OCI-M2 (cell line): ENCODE data around the gene CDH11.

ENCODE experiments used
- DNase-seq: peaks from one replicate; lab custom pipeline; 2025; ENCODE audit not compliant: unreplicated experiment; lab: John Stamatoyannopoulos, UW

Gene CDH11

GRCh38 chr16:64981568-64982281, 140.1 kb downstream of the CDH11 start:
- no peak for DNase-seq

DNA sequence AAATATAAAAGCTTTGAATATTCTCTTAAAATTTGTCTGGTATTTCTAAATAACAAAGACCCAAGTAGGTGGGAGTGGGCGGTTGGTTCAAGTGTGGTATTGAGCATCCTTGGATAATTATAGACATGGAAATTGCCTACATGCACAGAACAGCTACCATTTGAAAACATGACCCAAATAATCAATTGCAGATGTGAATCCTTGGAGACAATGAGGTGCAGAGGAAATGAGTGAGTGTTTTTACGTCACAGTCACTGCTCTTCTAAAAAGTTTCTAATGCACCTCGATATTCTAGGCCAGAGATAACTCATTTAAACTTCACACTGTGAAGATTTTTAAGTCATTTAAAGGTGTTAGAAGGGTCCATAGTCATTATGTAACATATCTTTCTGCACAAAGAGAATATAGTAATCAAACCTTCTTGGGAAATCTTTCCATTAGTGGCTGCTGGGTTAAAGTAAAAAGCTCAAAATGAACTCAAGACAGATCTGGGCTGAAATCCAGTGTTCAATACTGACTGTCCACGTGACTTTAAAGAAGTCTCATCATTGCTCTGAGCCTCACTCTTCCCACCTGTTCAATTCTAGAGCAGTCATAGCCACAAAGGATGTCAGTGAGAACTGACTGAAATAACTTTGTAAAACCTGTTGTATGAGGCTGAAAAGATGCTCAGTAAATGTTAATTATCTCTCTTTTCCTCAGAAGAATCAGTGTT, 144.5 kb downstream of the CDH11 start:
- DNase-seq, result no peak

DNA sequence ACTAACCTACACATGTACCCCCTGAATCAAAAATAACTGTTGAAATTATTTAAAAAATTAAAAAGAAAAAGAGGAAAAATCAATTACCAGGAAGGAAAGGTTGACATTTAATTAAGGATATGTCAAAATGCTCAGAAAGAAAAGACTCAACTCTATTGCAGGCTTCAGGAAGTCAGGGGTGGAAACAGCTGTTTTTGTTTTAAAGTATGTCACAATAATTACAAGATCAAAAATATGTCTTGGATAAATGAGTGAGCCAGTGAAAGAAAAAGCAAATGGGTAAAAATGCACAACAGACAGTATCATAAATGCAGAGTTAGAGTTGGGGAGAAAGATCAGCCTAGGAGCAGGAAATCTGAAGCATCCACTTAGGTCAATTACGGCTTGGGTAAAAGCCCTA, 146.0 kb downstream of the CDH11 start:
- DNase-seq, result no peak

DNA sequence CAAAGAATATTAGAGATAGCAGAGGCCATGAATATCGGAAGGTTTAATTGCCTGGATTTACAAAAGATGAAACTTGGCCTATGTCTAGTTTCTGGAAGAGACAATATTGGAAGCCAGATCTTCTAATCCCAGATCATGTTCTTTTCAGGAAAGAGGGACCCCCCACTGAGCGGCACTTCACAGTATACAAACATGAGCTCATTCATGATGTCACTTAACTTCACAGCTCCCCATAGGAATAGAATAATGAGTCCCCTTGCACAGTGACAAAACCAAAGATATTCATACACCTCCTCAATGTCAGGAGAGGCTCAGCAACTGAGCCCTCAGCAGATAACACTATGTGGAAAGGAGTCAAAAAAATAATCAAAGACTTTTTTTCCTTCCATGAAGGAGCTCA, 147.5 kb downstream of the CDH11 start:
- no peak for DNase-seq

DNA sequence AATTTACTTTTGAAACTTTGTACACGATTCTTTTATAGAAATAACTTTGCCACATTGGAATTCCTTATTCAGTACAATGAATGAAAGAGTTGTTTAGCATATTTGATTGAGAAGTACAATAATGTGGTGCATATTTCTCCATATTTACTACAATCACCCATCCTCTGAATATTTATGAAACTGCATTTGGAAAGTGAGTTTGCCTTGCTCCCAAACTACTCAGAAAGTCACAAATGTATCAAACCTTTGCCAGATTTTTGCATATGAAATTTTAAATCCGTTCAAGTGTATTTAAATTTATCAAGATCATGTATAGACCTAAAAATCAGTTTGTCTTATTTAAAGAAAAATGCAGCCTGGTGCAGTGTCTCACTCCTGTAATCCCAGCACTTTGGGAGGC, 148.7 kb downstream of the CDH11 start:
- no peak for DNase-seq

DNA sequence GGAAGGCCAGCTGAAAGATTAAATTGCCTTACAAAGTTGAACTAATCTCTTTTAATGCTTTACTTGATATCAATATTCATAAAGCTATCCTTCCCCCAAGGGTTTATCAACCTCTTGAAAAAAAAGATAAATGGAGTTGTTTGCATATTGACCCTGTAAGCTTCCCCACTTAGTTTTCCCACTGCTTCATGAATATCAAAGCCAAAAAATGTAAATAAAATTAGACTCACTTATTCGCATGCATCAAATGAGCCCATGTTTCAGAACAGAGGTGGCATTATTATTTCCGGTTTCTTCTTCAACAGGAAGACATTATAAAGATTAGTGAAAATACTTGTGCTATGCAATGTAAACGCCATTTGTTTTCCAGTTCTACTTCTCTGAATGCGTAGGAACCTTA, 150.7 kb downstream of the CDH11 start:
- no peak for DNase-seq

DNA sequence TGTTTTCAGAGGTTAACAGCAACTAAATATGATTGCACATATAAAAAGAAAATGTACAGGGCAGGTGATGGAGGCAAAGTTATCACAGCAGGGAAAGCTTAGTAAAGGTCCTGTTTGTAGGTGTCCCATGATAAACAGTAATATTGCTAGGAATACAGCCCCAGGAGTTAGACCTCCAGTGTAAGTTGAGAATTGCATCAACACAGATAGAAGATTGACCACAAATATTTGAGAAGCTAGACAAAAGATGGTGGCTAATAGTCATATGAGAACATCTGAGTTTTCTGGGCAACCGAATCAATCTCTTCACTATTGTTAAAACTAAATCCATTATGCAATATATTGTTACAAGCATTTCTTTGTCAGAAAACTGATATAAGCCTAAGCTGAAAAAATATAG, 152.6 kb downstream of the CDH11 start:
- no peak for DNase-seq

GRCh38 chr16:64968539-64968938, 153.3 kb downstream of the CDH11 start:
- no peak for DNase-seq

DNA sequence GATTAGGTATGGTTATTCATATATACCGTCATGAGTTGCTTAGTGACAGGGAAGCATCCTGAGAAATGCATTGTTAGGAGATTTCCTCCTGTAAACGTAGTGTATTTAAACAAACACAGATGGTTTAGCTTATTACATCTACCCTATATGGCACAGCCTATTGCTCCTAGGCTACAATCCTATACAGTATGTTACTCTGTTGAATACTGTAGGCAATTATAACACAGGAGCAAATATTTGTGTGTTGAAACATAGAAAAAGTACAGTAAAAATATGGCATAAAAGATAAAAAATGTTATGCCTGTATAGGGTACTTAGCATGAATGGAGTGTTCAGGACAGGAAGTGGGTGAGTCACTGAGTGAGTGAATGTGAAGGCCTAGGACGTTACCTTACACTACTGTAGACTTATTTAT, 157.7 kb downstream of the CDH11 start:
- DNase-seq, result no peak

DNA sequence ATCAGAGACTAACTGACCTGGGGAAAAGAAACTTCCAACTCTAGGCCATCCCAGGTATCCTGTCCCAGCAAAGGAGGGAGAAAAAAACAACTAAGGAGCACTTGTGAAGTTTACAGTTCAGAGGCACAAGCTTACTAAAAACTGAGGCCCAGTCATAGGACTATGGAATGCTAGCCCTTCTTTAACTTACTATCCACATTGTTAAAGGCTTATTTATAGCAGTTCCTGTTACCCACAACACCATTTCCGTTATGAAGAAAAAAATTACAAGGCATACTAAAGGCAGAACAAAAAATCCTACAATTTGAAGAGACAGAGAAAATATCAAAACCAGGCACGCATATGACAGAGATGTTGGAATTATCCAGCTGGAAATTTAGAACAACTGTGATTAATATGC, 159.1 kb downstream of the CDH11 start:
- no peak for DNase-seq

DNA sequence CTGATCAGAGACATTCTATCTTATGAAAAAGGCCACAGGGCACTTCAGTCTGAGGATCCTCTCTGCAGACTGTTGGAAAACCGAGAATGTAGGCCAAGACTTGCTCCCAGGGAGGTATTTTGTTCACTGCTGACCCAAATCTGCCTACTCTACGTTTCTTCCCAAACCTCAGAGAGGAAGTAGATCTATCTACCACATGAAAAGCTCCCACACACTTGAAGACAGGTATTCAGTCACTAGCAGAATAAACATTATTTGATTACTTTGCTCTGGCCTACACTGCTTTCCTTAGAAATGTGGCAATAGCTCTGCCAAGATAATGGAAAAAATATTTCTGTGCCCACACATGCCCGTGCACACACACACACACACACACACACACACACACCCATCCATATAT, 164.6 kb downstream of the CDH11 start:
- no peak for DNase-seq

DNA sequence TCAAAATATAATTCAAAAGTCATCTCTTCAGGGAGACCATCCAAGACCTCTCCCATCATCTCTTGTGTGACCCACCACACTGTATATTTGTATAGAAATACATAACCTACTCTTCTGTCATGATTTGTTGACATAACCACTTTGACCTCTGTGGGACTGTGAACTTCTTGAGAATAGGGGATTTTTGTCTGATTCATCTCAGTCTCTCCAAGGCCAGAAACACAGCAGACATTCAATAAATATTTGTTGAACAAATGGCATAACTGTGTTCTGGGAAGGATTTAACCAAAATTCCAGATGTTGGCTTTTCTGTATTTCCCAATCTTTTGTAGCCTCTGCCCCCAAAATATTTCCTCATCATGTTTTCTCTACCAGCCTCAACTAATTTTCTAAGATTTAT, 169.7 kb downstream of the CDH11 start:
- DNase-seq, result no peak

DNA sequence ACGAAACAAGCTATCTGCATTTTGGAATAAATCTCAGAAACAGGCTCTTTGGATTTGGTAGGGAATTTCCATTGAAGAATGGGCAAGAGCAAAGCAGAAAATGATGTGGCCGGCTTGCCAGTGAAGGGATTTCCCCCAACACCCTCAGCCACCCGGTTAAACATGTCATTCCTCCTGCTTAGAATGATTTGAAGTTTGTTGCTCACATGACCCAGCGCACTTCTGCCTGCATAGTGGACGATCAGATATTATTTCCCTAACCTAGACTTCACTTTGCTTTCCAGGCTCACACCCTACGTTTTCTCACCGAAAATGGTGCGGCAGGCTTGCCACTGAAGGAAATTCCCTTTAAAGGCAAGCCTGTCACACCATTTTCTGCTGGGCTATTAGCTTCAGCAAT, 170.7 kb downstream of the CDH11 start:
- DNase-seq, result no peak

DNA sequence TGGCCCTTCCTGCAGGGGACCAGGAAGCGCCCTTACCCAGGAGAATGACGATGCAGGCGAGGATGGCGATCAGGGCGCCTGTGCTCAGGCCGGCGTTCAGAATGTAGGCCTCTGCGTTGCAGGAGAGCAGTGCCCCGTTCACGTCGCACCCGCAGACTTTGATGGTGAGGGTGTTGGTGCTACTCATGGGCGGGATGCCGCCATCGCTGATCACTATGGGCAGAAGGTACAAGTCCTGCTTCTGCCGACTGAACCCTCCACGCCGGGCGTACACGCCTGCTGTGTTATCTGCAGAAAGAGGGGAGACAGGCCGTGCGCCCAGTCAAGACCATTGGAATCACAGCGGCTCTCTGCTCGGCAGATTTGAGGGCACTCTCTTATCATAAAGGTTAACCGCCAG, 171.1 kb downstream of the CDH11 start:
- DNase-seq, result no peak

GRCh38 chr16:64950262-64950661, 171.6 kb downstream of the CDH11 start:
- DNase-seq, result no peak

DNA sequence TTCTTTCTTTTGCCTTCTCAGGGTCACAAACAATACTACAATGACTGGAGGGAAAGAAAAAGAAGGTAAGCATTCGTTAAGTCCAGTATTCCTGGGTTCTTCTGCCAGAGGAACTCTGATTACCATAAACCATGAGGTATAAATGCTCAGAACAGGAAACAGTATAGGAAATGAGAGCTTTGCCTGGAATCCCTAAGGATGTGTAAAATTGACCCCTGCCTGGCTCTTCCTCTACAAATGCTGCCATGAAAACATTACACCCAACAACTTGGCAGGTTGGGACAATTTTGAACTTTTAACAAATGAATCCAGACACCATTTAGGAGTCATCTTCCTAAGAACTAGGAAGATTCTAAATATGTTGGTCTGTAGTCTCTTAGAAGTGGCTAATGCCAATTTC, 173.8 kb downstream of the CDH11 start:
- DNase-seq, result no peak

DNA sequence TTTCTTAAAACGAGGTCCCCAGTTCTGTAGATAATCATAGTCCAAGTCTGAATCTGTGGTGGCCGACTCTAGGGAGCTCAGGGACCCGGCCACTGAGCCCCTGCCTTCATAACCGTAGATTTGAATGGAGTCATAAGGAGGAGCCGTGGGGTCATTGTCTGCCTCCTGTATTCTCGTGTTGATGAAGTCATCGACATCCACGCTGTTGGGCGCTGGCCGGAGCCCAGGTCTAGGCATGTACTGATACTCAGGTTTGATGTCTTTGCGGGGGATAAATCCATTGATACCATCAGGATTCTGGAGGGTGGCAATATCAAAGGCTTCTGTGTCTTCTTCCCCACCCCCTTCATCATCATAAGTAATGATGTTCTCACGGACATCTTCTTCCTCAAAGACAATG, 174.2 kb downstream of the CDH11 start:
- DNase-seq, result no peak

- no peak for DNase-seq
Measured at GRCh38 chr16:64933885-64934284, 188.0 kb downstream of the CDH11 start.

- no peak for DNase-seq
Measured at GRCh38 chr16:64926476-64926875, 195.4 kb downstream of the CDH11 start.

DNA sequence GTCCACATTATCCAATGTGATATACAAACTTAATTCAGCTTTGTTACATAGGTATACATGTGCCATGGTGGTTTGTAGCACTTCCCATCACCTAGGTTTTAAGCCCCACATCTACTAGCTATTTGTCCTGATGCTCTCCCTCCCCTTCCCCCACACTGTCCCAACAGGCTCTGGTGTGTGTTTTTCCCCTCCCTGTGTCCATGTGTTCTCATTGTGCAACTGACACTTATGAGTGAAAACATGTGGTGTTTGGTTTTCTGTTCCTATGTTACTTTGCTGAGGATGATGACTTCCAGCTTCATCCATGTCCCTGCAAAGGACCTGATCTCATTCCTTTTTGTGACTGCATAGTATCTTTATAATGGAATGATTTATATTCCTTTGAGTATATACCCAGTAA, 196.7 kb downstream of the CDH11 start:
- no peak for DNase-seq

- no peak for DNase-seq
Measured at GRCh38 chr16:64924086-64924485, 197.8 kb downstream of the CDH11 start.

- no peak for DNase-seq
Measured at GRCh38 chr16:64919929-64920607, 201.8 kb downstream of the CDH11 start.
